GM23338 (cell line): ENCODE data around the gene LGALS14. TPM values are rescaled to one million over a fixed set of nuclear protein-coding genes. Genes with fewer than 3 reads are reported as not detected.

Source experiments
- ATAC-seq: fragments of 200-7000 bp; cut with Tn5 transposase; 3 replicates; pipeline ENCODE4 v1.9.1; 2020
- DNase-seq: peaks from one replicate; pipeline ENCODE4 v3.0.0-alpha.2; 2015; ENCODE audit warnings: low spot score
- H2AFZ ChIP-seq: fragments of 200-600 bp; sonication (generic); 2 replicates; pipeline ENCODE4 v1.8.0; 2016; ENCODE audit warnings: antibody characterized with exemption, mild to moderate bottlenecking, moderate library complexity
- H3F3A ChIP-seq: fragments of 200-600 bp; sonication (generic); replicated peaks from 2 replicates; pipeline ENCODE4 v1.8.0; 2017; ENCODE audit warnings: antibody characterized with exemption, mixed run types, low read depth
- H3K27ac ChIP-seq: fragments of 200-600 bp; sonication (generic); 2 replicates; pipeline ENCODE4 v1.6.1; 2016; ENCODE audit warnings: low read depth
- H3K27me3 ChIP-seq: fragments of 200-600 bp; sonication (generic); 2 replicates; pipeline ENCODE4 v1.8.0; 2016; ENCODE audit warnings: mild to moderate bottlenecking, mixed run types, moderate library complexity; ENCODE audit not compliant: insufficient read depth
- H3K36me3 ChIP-seq: fragments of 200-600 bp; sonication (generic); 2 replicates; pipeline ENCODE4 v1.8.0; 2016; ENCODE audit warnings: mild to moderate bottlenecking; ENCODE audit not compliant: insufficient read depth
- H3K4me1 ChIP-seq: fragments of 200-600 bp; sonication (generic); 2 replicates; pipeline ENCODE4 v1.8.0; 2016; ENCODE audit warnings: mild to moderate bottlenecking, moderate library complexity; ENCODE audit not compliant: insufficient read depth
- H3K4me2 ChIP-seq: fragments of 200-600 bp; sonication (generic); 2 replicates; pipeline ENCODE4 v1.7.1; 2017; ENCODE audit warnings: mixed run types
- H3K4me3 ChIP-seq: fragments of 200-600 bp; sonication (generic); 2 replicates; pipeline ENCODE4 v1.6.1; 2016; ENCODE audit warnings: mixed run types
- H3K79me2 ChIP-seq: fragments of 200-600 bp; sonication (generic); replicated peaks from 2 replicates; pipeline ENCODE4 v1.8.0; 2017; ENCODE audit warnings: mild to moderate bottlenecking; ENCODE audit not compliant: insufficient read depth
- H3K9me2 ChIP-seq: fragments of 200-600 bp; sonication (generic); 2 replicates; pipeline ENCODE4 v1.8.0; 2017; ENCODE audit not compliant: insufficient read depth
- H4K20me1 ChIP-seq: fragments of 200-600 bp; sonication (generic); replicated peaks from 2 replicates; pipeline ENCODE4 v1.8.0; 2017; ENCODE audit warnings: mild to moderate bottlenecking; ENCODE audit not compliant: insufficient read depth
- H3K27ac Mint-ChIP-seq: 2 replicates; pipeline ENCODE4 v1.8.0; 2020; ENCODE audit warnings: inconsistent platforms, mild to moderate bottlenecking, moderate library complexity, mixed read lengths
- H3K27me3 Mint-ChIP-seq: 3 replicates; pipeline ENCODE4 v1.8.0; 2022; ENCODE audit warnings: low read depth, mild to moderate bottlenecking, moderate library complexity, mixed read lengths, inconsistent platforms; ENCODE audit not compliant: insufficient read depth, poor library complexity
- H3K36me3 Mint-ChIP-seq: 3 replicates; pipeline ENCODE4 v1.8.0; 2021; ENCODE audit warnings: low read depth, mild to moderate bottlenecking, inconsistent platforms, moderate library complexity, mixed read lengths
- H3K4me1 Mint-ChIP-seq: 3 replicates; pipeline ENCODE4 v1.8.0; 2020; ENCODE audit warnings: mild to moderate bottlenecking, inconsistent platforms, mixed read lengths
- H3K4me3 Mint-ChIP-seq: 3 replicates; pipeline ENCODE4 v1.8.0; 2021; ENCODE audit warnings: moderate library complexity, mild to moderate bottlenecking, inconsistent platforms, mixed read lengths
- H3K9me3 Mint-ChIP-seq: 3 replicates; pipeline ENCODE4 v1.8.0; 2020; ENCODE audit warnings: moderate library complexity, mild to moderate bottlenecking, inconsistent platforms, mixed read lengths
- CREB1 ChIP-seq: fragments of 250-450 bp; sonication (Bioruptor Pico); IDR thresholded peaks from 2 replicates; pipeline ENCODE4 v1.5.0; 2020; ENCODE audit warnings: low read depth, mild to moderate bottlenecking, moderate library complexity
- EZH2 ChIP-seq: fragments of 200-600 bp; sonication (generic); IDR thresholded peaks from one replicate; pipeline ENCODE4 v1.8.0; 2017; ENCODE audit warnings: antibody characterized with exemption, mild to moderate bottlenecking, low read depth; ENCODE audit not compliant: unreplicated experiment
- EZH2phosphoT487 ChIP-seq: fragments of 200-600 bp; sonication (generic); IDR thresholded peaks from one replicate; pipeline ENCODE4 v1.8.1; 2018; ENCODE audit warnings: antibody characterized with exemption; ENCODE audit not compliant: unreplicated experiment
- JUNB ChIP-seq: IDR thresholded peaks from one replicate; pipeline ENCODE4 v1.6.1; 2016; ENCODE audit warnings: antibody characterized with exemption; ENCODE audit not compliant: unreplicated experiment
- NANOG ChIP-seq: IDR thresholded peaks from 2 replicates; pipeline ENCODE4 v1.6.1; 2016; ENCODE audit warnings: antibody characterized with exemption, borderline replicate concordance
- ZNF114 ChIP-seq: fragments of 250-450 bp; sonication (Bioruptor Pico); IDR thresholded peaks from 2 replicates; pipeline ENCODE4 v1.5.0; 2020; ENCODE audit warnings: mild to moderate bottlenecking, moderate library complexity
- ZNF462 ChIP-seq: fragments of 250-450 bp; sonication (Bioruptor Pico); IDR thresholded peaks from 2 replicates; pipeline ENCODE4 v1.5.0; 2020; ENCODE audit warnings: mild to moderate bottlenecking, moderate library complexity
- polyA plus RNA-seq: library from polyadenylated mRNA; unstranded; fragments of >200 nt; fragmentation: Nextera tagmentation; extraction: Ambion mirVana; gene quantifications from 2 replicates; pipeline ENCODE4 v1.2.1, GENCODE V29; 2016
- total RNA-seq: library from RNA; depleted of rRNA; stranded (reverse); fragments of >200 nt; shearing (Covaris generic); gene quantifications from 2 replicates; pipeline ENCODE4 v1.2.3, GENCODE V29; 2014
- TF ChIP-seq, protein P1 (sequence below), 2 experiments: fragments of 200-600 bp in 1 of 2; sonication (generic) in 1 of 2; conservative IDR thresholded peaks; 2 replicates each; pipeline versions ENCODE4 v1.5.1 to v1.6.1; 2016 to 2017; ENCODE audit warnings: antibody characterized with exemption in 2 of 2, low read depth in 2 of 2, mild to moderate bottlenecking in 2 of 2, moderate library complexity in 1 of 2

The LGALS14 gene
- total and polyA plus RNA-seq, 2 experiments from 2014 or later, result not detected

GRCh38 chr19:39698535-39698934 is 5.7 kb upstream of the LGALS14 start:
- Histone ChIP-seq H3K27me3 (no peaks in the 10 kb centered on the region), H3K9me2 (peaks cover 3% of the 10 kb centered on the region; the same call in 1 of the 2 replicates), H4K20me1 (no peaks in the 10 kb centered on the region), H3K4me2 (no peak overlapping the region), H3K4me1 (no peaks in the 10 kb centered on the region), H3F3A (no peaks in the 10 kb centered on the region), H3K79me2 (no peaks in the 10 kb centered on the region), H3K4me3 (no peak overlapping the region), H3K36me3 (no peaks in the 10 kb centered on the region), H2AFZ (no peak overlapping the region), H3K27ac (no peak overlapping the region)
- Mint-ChIP-seq H3K4me3 (no peak overlapping the region), H3K27ac (no peak overlapping the region), H3K36me3 (no peaks in the 10 kb centered on the region), H3K9me3 (no peaks in the 10 kb centered on the region), H3K27me3 (no peaks in the 10 kb centered on the region), H3K4me1 (peaks cover 3% of the 10 kb centered on the region; the same call in 1 of the 3 replicates)
- ATAC-seq (no peak), DNase-seq (no peak)
- no peak for TF ChIP-seq EZH2phosphoT487
- TF ChIP-seq, protein P1, sequence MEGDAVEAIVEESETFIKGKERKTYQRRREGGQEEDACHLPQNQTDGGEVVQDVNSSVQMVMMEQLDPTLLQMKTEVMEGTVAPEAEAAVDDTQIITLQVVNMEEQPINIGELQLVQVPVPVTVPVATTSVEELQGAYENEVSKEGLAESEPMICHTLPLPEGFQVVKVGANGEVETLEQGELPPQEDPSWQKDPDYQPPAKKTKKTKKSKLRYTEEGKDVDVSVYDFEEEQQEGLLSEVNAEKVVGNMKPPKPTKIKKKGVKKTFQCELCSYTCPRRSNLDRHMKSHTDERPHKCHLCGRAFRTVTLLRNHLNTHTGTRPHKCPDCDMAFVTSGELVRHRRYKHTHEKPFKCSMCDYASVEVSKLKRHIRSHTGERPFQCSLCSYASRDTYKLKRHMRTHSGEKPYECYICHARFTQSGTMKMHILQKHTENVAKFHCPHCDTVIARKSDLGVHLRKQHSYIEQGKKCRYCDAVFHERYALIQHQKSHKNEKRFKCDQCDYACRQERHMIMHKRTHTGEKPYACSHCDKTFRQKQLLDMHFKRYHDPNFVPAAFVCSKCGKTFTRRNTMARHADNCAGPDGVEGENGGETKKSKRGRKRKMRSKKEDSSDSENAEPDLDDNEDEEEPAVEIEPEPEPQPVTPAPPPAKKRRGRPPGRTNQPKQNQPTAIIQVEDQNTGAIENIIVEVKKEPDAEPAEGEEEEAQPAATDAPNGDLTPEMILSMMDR (conservative IDR thresholded peaks at IDR 0.05; ENCODE audit: low read depth in 2 of 2), result no peak
- TF ChIP-seq EZH2, result no peak

DNA sequence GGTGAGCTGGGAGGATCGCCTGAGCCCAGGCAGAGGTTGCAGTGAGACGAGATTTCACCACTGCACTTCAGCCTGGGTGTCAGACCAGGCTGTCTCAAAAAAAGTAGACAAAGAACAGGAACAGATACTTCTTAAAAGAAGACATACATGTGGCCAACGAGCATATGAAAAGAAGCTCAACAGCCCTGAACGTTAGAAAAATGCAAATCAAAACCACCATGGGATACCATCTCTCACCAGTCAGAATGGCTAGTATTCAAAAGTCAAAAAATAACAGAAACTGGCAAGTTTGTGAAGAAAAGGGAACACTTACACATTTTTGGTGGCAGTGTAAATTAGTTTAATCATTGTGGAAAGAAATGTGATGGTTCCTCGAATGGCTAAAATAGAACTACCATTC is 3.0 kb upstream of the LGALS14 start:
- no peak overlapping the region for H3K27ac ChIP-seq
- no peak overlapping the region for H2AFZ ChIP-seq
- no peak overlapping the region for H3K4me3 Mint-ChIP-seq
- no peaks in the 10 kb centered on the region for H3F3A ChIP-seq
- H3K4me1 ChIP-seq, result no peaks in the 10 kb centered on the region
- no peaks in the 10 kb centered on the region for H3K4me1 Mint-ChIP-seq
- no peaks in the 10 kb centered on the region for H3K36me3 Mint-ChIP-seq
- H3K9me2 ChIP-seq, result peaks cover 3% of the 10 kb centered on the region; the same call in 1 of the 2 replicates
- H3K4me2 ChIP-seq, result no peak overlapping the region
- no peaks in the 10 kb centered on the region for H3K79me2 ChIP-seq
- H3K36me3 ChIP-seq, result no peaks in the 10 kb centered on the region
- H3K4me3 ChIP-seq, result no peak overlapping the region
- no peaks in the 10 kb centered on the region for H3K27me3 ChIP-seq
- DNase-seq (no peak), ATAC-seq (no peak)
- no peaks in the 10 kb centered on the region for H3K27me3 Mint-ChIP-seq
- no peaks in the 10 kb centered on the region for H3K9me3 Mint-ChIP-seq
- H3K27ac Mint-ChIP-seq, result no peak overlapping the region
- H4K20me1 ChIP-seq, result no peaks in the 10 kb centered on the region
- TF ChIP-seq CREB1 (CRISPR knock-in tag) (no peak), JUNB (no peak), ZNF462 (CRISPR knock-in tag) (no peak), NANOG (no peak), EZH2 (no peak), ZNF114 (CRISPR knock-in tag) (no peak)
- TF ChIP-seq, protein P1 (conservative IDR thresholded peaks at IDR 0.05; ENCODE audit: low read depth in 2 of 2), result no peak
